PC-9 (cell line): ENCODE results near the gene SIRPA. TPM values are rescaled to one million over a fixed set of nuclear protein-coding genes. Genes with fewer than 3 reads are reported as not detected.

Experiments used
- BruUV-seq: library from RNA; stranded (reverse); fragments of 400-500 nt; replicated peaks from 2 replicates; lab custom pipeline; 2021; lab: Mats Ljungman, UMichigan
- CTCF ChIA-PET: fragments of 300-600 bp; sonication (Branson Sonifier 250); formaldehyde crosslinking; loops from one replicate; lab custom pipeline; 2022; ENCODE audit warnings: antibody characterized with exemption; lab: Charles Lee
- POLR2A ChIA-PET: fragments of 300-600 bp; sonication (Branson Sonifier 250); formaldehyde crosslinking; loops from one replicate; lab custom pipeline; 2022; ENCODE audit warnings: antibody characterized with exemption; ENCODE audit not compliant: unreplicated experiment; lab: Charles Lee
- DNase-seq, 2 experiments: peaks; one replicate each; pipeline versions ENCODE4 v3.0.0 to v3.0.0-alpha.2; 2015 to 2022; ENCODE audit warnings: mixed read lengths in 1 of 2
- H2AFZ ChIP-seq: fragments of 200-600 bp; sonication (generic); 2 replicates; pipeline ENCODE4 v1.8.1; 2017; ENCODE audit warnings: antibody characterized with exemption
- H3F3A ChIP-seq: fragments of 200-600 bp; sonication (generic); 2 replicates; pipeline ENCODE4 v1.8.1; 2017; ENCODE audit warnings: antibody characterized with exemption, mild to moderate bottlenecking, low read depth; ENCODE audit not compliant: insufficient read depth
- H3K27ac ChIP-seq: fragments of 200-600 bp; sonication (generic); 2 replicates; pipeline ENCODE4 v1.6.1; 2016; ENCODE audit warnings: mixed run types
- H3K27me3 ChIP-seq: fragments of 200-600 bp; sonication (generic); 2 replicates; pipeline ENCODE4 v1.6.1; 2016; ENCODE audit warnings: low read depth, mixed run types; ENCODE audit not compliant: insufficient read depth
- H3K36me3 ChIP-seq: fragments of 200-600 bp; sonication (generic); 2 replicates; pipeline ENCODE4 v1.6.1; 2016; ENCODE audit warnings: low read depth, mixed run types
- H3K4me1 ChIP-seq: fragments of 200-600 bp; sonication (generic); replicated peaks from 2 replicates; pipeline ENCODE4 v1.6.1; 2016; ENCODE audit warnings: mixed run types; ENCODE audit not compliant: insufficient read depth
- H3K4me2 ChIP-seq: fragments of 200-600 bp; sonication (generic); 2 replicates; pipeline ENCODE4 v1.6.1; 2017; ENCODE audit warnings: mixed run types
- H3K4me3 ChIP-seq: fragments of 200-600 bp; sonication (generic); 2 replicates; pipeline ENCODE4 v1.6.1; 2016; ENCODE audit warnings: mixed run types
- H3K79me2 ChIP-seq: fragments of 200-600 bp; sonication (generic); 2 replicates; pipeline ENCODE4 v1.6.1; 2017; ENCODE audit warnings: low read depth, mixed run types
- H3K9me2 ChIP-seq: fragments of 200-600 bp; sonication (generic); 2 replicates; pipeline ENCODE4 v1.8.1; 2017; ENCODE audit warnings: mild to moderate bottlenecking; ENCODE audit not compliant: insufficient read depth
- H3K9me3 ChIP-seq: fragments of 200-600 bp; sonication (generic); 2 replicates; pipeline ENCODE4 v1.8.1; 2016; ENCODE audit warnings: low read depth; ENCODE audit not compliant: insufficient read depth
- H4K20me1 ChIP-seq: fragments of 200-600 bp; sonication (generic); 2 replicates; pipeline ENCODE4 v1.8.1; 2017; ENCODE audit not compliant: insufficient read depth
- CTCF ChIP-seq: fragments of 200-600 bp; sonication (generic); conservative IDR thresholded peaks from 2 replicates; pipeline ENCODE4 v1.6.1; 2017; ENCODE audit warnings: mixed run types, antibody characterized with exemption, mild to moderate bottlenecking, moderate library complexity
- EZH2 ChIP-seq: fragments of 200-600 bp; sonication (generic); IDR thresholded peaks from 2 replicates; pipeline ENCODE4 v1.8.0; 2017; ENCODE audit warnings: antibody characterized with exemption, low read depth
- intact Hi-C: fragments of 100-400 bp; cut with micrococcal nuclease; formaldehyde crosslinking; loops from one replicate; pipeline ENCODE4 v1.10.0; 2022; ENCODE audit not compliant: unreplicated experiment
- total RNA-seq: library from RNA; stranded (reverse); gene quantifications from 2 replicates; pipeline ENCODE4 v1.2.3, GENCODE V29; 2021

The SIRPA gene
- total RNA-seq, 1 experiment from 2014 or later: 18.4 TPM

GRCh38 chr20:1871807-1872458 is 23.3 kb upstream of the SIRPA start:
- ChIA-PET POLR2A (no interaction called here), CTCF (interaction anchor here (1.2 kb wide), 1 partner anchor 107 kb away, joined by 3 read pairs; no protein-coding TSS in a partner anchor)
- no peaks in the 10 kb centered on the region for H3K9me3 ChIP-seq
- no TSS peak for BruUV-seq
- peaks cover 9% of the 10 kb centered on the region; the same call in 1 of the 2 replicates for H3K4me1 ChIP-seq
- H3K9me2 ChIP-seq: no peaks in the 10 kb centered on the region
- intact Hi-C loops: no loop called here
- no peaks in the 10 kb centered on the region for H3K36me3 ChIP-seq
- no peak overlapping the region for H3K27ac ChIP-seq
- H3K4me2 ChIP-seq: no peak overlapping the region
- no peaks in the 10 kb centered on the region for H3K27me3 ChIP-seq
- H3K4me3 ChIP-seq: no peak overlapping the region
- H3K79me2 ChIP-seq: no peaks in the 10 kb centered on the region
- TF ChIP-seq CTCF: no peak
- TF ChIP-seq EZH2: no peak
- no peak overlapping the region for H2AFZ ChIP-seq
- no peak for DNase-seq
- H4K20me1 ChIP-seq: no peaks in the 10 kb centered on the region
- H3F3A ChIP-seq: peaks cover 9% of the 10 kb centered on the region; the same call in 1 of the 2 replicates

- CTCF ChIA-PET: no interaction called here
- POLR2A ChIA-PET: no interaction called here
- H3K36me3 ChIP-seq: no peaks in the 10 kb centered on the region
- no peak overlapping the region for H2AFZ ChIP-seq
- no peak for DNase-seq
- H3K4me2 ChIP-seq: no peak overlapping the region
- no peaks in the 10 kb centered on the region for H3K9me2 ChIP-seq
- no peak overlapping the region for H3K27ac ChIP-seq
- H4K20me1 ChIP-seq: no peaks in the 10 kb centered on the region
- no peaks in the 10 kb centered on the region for H3K79me2 ChIP-seq
- no peaks in the 10 kb centered on the region for H3K27me3 ChIP-seq
- 0 out of 2 replicates have a peak, but pooled peaks cover 6% of the 10 kb centered on the region for H3K4me1 ChIP-seq
- intact Hi-C loops: no loop called here
- no peak for TF ChIP-seq CTCF
- no peak for TF ChIP-seq EZH2
- no peak overlapping the region for H3K4me3 ChIP-seq
- BruUV-seq: no TSS peak
- H3K9me3 ChIP-seq: no peaks in the 10 kb centered on the region
- H3F3A ChIP-seq: peaks cover 9% of the 10 kb centered on the region; the same call in 1 of the 2 replicates
These were observed 22.6 kb upstream of the SIRPA start for GRCh38 chr20:1872459-1873097.

- no peaks in the 10 kb centered on the region for H3K79me2 ChIP-seq
- no peaks in the 10 kb centered on the region for H3K9me3 ChIP-seq
- BruUV-seq: no TSS peak
- POLR2A ChIA-PET: interaction anchor here (0.6 to 0.7 kb wide), 2 partner anchors 16 to 243 kb away, joined by 5 read pairs; no protein-coding TSS in a partner anchor
- no peaks in the 10 kb centered on the region for H3K36me3 ChIP-seq
- TF ChIP-seq CTCF (no peak), EZH2 (no peak)
- H3K27ac ChIP-seq: no peak overlapping the region
- H3K27me3 ChIP-seq: no peaks in the 10 kb centered on the region
- H3K4me1 ChIP-seq: 0 out of 2 replicates have a peak, but pooled peaks cover 6% of the 10 kb centered on the region
- no peak overlapping the region for H2AFZ ChIP-seq
- DNase-seq: no peak
- H3F3A ChIP-seq: peaks cover 9% of the 10 kb centered on the region; the same call in 1 of the 2 replicates
- intact Hi-C loops: no loop called here
- no peaks in the 10 kb centered on the region for H3K9me2 ChIP-seq
- no peaks in the 10 kb centered on the region for H4K20me1 ChIP-seq
- no peak overlapping the region for H3K4me2 ChIP-seq
- H3K4me3 ChIP-seq: no peak overlapping the region
- CTCF ChIA-PET: no interaction called here
These were observed 20.6 kb upstream of the SIRPA start for GRCh38 chr20:1874450-1875182.
